HCT116 (cell line): ENCODE measurements around the gene IFI30.

ENCODE experiments used
- POLR2A ChIP-seq: IDR thresholded peaks from 2 replicates; pipeline ENCODE4 v1.7.0; 2011; ENCODE audit warnings: borderline replicate concordance; ENCODE audit not compliant: insufficient read depth, insufficient read length; ENCODE audit errors: extremely low read depth
- POLR2AphosphoS5 ChIP-seq: IDR thresholded peaks from 2 replicates; pipeline ENCODE4 v1.6.1; 2011; ENCODE audit warnings: mild to moderate bottlenecking, low read depth, low read length, moderate library complexity
- TF ChIP-seq, protein P1 (sequence below), 3 experiments: fragments of 200-600 bp in 1 of 3; sonication (generic) in 1 of 3; IDR thresholded peaks in 2 of 3; conservative IDR thresholded peaks in 1 of 3; 2 replicates each; pipeline ENCODE4 v1.5.1; 2012 to 2017; ENCODE audit warnings: low read depth in 2 of 3, low read length in 2 of 3, antibody characterized with exemption in 1 of 3, borderline replicate concordance in 1 of 3, control low read depth in 1 of 3, mild to moderate bottlenecking in 1 of 3, mixed read lengths in 1 of 3, mixed run types in 1 of 3, moderate library complexity in 1 of 3; ENCODE audit not compliant: insufficient read depth in 1 of 3
- TF ChIP-seq, protein P2 (sequence below): IDR thresholded peaks from 2 replicates; pipeline ENCODE4 v1.6.1; 2012; ENCODE audit warnings: low read depth

DNA sequence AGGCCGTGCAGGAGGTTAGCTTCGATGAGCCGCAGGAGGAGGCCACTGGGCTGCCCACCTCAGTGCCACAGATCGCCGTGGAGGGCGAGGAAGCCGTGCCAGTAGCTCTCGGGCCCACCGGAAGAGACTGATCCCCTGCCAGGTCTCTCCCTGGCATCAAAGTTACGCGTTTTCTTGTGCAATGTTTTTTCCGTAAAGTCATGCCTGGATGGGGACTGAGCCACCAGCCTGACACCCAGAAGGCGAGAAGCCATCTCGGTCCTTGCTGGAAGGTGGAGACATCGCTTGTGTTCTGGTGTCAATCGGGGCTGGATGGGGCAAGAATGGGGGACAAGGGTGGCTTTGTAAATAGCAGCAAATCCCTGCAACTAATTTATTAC is 24.0 kb upstream of the IFI30 start:
- TF ChIP-seq, protein P1, sequence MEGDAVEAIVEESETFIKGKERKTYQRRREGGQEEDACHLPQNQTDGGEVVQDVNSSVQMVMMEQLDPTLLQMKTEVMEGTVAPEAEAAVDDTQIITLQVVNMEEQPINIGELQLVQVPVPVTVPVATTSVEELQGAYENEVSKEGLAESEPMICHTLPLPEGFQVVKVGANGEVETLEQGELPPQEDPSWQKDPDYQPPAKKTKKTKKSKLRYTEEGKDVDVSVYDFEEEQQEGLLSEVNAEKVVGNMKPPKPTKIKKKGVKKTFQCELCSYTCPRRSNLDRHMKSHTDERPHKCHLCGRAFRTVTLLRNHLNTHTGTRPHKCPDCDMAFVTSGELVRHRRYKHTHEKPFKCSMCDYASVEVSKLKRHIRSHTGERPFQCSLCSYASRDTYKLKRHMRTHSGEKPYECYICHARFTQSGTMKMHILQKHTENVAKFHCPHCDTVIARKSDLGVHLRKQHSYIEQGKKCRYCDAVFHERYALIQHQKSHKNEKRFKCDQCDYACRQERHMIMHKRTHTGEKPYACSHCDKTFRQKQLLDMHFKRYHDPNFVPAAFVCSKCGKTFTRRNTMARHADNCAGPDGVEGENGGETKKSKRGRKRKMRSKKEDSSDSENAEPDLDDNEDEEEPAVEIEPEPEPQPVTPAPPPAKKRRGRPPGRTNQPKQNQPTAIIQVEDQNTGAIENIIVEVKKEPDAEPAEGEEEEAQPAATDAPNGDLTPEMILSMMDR (IDR thresholded peaks at IDR 0.05 in 2 of 3, conservative IDR thresholded peaks at IDR 0.05 in 1 of 3; ENCODE audit: borderline replicate concordance in 1 of 3, insufficient read depth in 1 of 3, low read depth in 2 of 3, low read length in 2 of 3) = no peak
- TF ChIP-seq POLR2A (no peak), POLR2AphosphoS5 (no peak)
- TF ChIP-seq, protein P2, sequence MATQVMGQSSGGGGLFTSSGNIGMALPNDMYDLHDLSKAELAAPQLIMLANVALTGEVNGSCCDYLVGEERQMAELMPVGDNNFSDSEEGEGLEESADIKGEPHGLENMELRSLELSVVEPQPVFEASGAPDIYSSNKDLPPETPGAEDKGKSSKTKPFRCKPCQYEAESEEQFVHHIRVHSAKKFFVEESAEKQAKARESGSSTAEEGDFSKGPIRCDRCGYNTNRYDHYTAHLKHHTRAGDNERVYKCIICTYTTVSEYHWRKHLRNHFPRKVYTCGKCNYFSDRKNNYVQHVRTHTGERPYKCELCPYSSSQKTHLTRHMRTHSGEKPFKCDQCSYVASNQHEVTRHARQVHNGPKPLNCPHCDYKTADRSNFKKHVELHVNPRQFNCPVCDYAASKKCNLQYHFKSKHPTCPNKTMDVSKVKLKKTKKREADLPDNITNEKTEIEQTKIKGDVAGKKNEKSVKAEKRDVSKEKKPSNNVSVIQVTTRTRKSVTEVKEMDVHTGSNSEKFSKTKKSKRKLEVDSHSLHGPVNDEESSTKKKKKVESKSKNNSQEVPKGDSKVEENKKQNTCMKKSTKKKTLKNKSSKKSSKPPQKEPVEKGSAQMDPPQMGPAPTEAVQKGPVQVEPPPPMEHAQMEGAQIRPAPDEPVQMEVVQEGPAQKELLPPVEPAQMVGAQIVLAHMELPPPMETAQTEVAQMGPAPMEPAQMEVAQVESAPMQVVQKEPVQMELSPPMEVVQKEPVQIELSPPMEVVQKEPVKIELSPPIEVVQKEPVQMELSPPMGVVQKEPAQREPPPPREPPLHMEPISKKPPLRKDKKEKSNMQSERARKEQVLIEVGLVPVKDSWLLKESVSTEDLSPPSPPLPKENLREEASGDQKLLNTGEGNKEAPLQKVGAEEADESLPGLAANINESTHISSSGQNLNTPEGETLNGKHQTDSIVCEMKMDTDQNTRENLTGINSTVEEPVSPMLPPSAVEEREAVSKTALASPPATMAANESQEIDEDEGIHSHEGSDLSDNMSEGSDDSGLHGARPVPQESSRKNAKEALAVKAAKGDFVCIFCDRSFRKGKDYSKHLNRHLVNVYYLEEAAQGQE = no peak
